Activated naive CD4-positive, alpha-beta T cell treated with anti-CD3 and anti-CD28 coated beads, Interleukin-2, amount 10 ng/mL, durations not matched to agents 7 days and 5 days (primary cell): ENCODE measurements around the gene SLAMF6.
A peak's percentile ranks its signal among the peaks of the same experiment; 100 is the strongest.
"Not testable (repeated sequence)": the region's sequence is repeated elsewhere in the genome, so short reads cannot be mapped to it uniquely, and the experiment has no call there.

Source experiments
- CTCF ChIA-PET: fragments of 350-600 bp; sonication (Branson Sonifier 250); formaldehyde crosslinking; loops from one replicate; lab custom pipeline; 2021; ENCODE audit warnings: antibody characterized with exemption; lab: Charles Lee
- DNase-seq: peaks from one replicate; pipeline ENCODE4 v3.0.0-alpha.2; 2020
- H3K27ac Mint-ChIP-seq: one replicate; pipeline ENCODE4 v1.8.0; 2021; ENCODE audit warnings: mild to moderate bottlenecking, moderate library complexity, mixed read lengths
- H3K27me3 Mint-ChIP-seq: one replicate; pipeline ENCODE4 v1.8.0; 2021; ENCODE audit warnings: mild to moderate bottlenecking, mixed read lengths
- H3K36me3 Mint-ChIP-seq: one replicate; pipeline ENCODE4 v1.8.0; 2021; ENCODE audit warnings: mixed read lengths
- H3K4me1 Mint-ChIP-seq: one replicate; pipeline ENCODE4 v1.8.0; 2021; ENCODE audit warnings: mixed read lengths
- H3K4me3 Mint-ChIP-seq: one replicate; pipeline ENCODE4 v1.8.0; 2021; ENCODE audit warnings: mild to moderate bottlenecking, moderate library complexity, mixed read lengths
- H3K9me3 Mint-ChIP-seq: one replicate; pipeline ENCODE4 v1.8.0; 2021; ENCODE audit warnings: mixed read lengths

SLAMF6 gene

GRCh38 chr1:160486453-160486852, 36.6 kb downstream of the SLAMF6 start:
- DNase-seq, result no peak
- H3K36me3 Mint-ChIP-seq, result peaks cover 51% of the 10 kb centered on the region
- no peak overlapping the region for H3K4me3 Mint-ChIP-seq
- H3K4me1 Mint-ChIP-seq, result peaks cover 5% of the 10 kb centered on the region
- CTCF ChIA-PET, result no interaction called here
- no peaks in the 10 kb centered on the region for H3K27me3 Mint-ChIP-seq
- no peak overlapping the region for H3K27ac Mint-ChIP-seq
- H3K9me3 Mint-ChIP-seq, result peaks cover 9% of the 10 kb centered on the region

GRCh38 chr1:160483505-160484185, 39.4 kb downstream of the SLAMF6 start:
- no peak for DNase-seq
- CTCF ChIA-PET, result interaction anchor here (1.2 to 2.0 kb wide), 4 partner anchors 11 to 123 kb away, joined by 3 to 6 read pairs (median 6); no protein-coding TSS in a partner anchor
- Mint-ChIP-seq H3K36me3 (peaks cover 46% of the 10 kb centered on the region), H3K4me3 (no peak overlapping the region), H3K4me1 (peaks cover 16% of the 10 kb centered on the region), H3K27me3 (no peaks in the 10 kb centered on the region), H3K27ac (no peak overlapping the region), H3K9me3 (peaks cover 28% of the 10 kb centered on the region)

GRCh38 chr1:160481979-160482596, 41.0 kb downstream of the SLAMF6 start:
- CTCF ChIA-PET, result no interaction called here
- Mint-ChIP-seq H3K27ac (no peak overlapping the region), H3K27me3 (no peaks in the 10 kb centered on the region), H3K9me3 (peaks cover 32% of the 10 kb centered on the region), H3K36me3 (peaks cover 50% of the 10 kb centered on the region), H3K4me3 (no peak overlapping the region), H3K4me1 (peaks cover 16% of the 10 kb centered on the region)
- no peak for DNase-seq

GRCh38 chr1:160480781-160481180, 42.3 kb downstream of the SLAMF6 start:
- not testable (repeated sequence) for H3K27me3 Mint-ChIP-seq, H3K4me3 Mint-ChIP-seq, H3K27ac Mint-ChIP-seq
- peak; percentile 41 for DNase-seq
- CTCF ChIA-PET, result interaction anchor here (0.5 kb wide), 1 partner anchor 38 kb away, joined by 3 read pairs; no protein-coding TSS in a partner anchor
- peaks cover 32% of the 10 kb centered on the region for H3K9me3 Mint-ChIP-seq
- peaks cover 16% of the 10 kb centered on the region for H3K4me1 Mint-ChIP-seq
- peaks cover 37% of the 10 kb centered on the region for H3K36me3 Mint-ChIP-seq

GRCh38 chr1:160479091-160479490, 44.0 kb downstream of the SLAMF6 start:
- H3K27me3 Mint-ChIP-seq, DNase-seq, H3K4me3 Mint-ChIP-seq, H3K27ac Mint-ChIP-seq, CTCF ChIA-PET: not testable (repeated sequence)
- peaks cover 16% of the 10 kb centered on the region for H3K4me1 Mint-ChIP-seq
- H3K36me3 Mint-ChIP-seq, result peaks cover 28% of the 10 kb centered on the region
- H3K9me3 Mint-ChIP-seq, result peaks cover 32% of the 10 kb centered on the region

GRCh38 chr1:160474392-160475242, 48.4 kb downstream of the SLAMF6 start:
- Mint-ChIP-seq H3K36me3 (peaks cover 12% of the 10 kb centered on the region), H3K27me3 (no peaks in the 10 kb centered on the region), H3K4me3 (no peak overlapping the region), H3K4me1 (no peaks in the 10 kb centered on the region), H3K9me3 (peaks cover 10% of the 10 kb centered on the region), H3K27ac (no peak overlapping the region)
- CTCF ChIA-PET, result interaction anchor here (0.7 to 1.7 kb wide), 4 partner anchors 11 to 49 kb away, joined by 3 to 4 read pairs (median 3); no protein-coding TSS in a partner anchor
- DNase-seq, result no peak

GRCh38 chr1:160472112-160472511, 50.9 kb downstream of the SLAMF6 start:
- peaks cover 8% of the 10 kb centered on the region for H3K4me1 Mint-ChIP-seq
- H3K27me3 Mint-ChIP-seq, result no peaks in the 10 kb centered on the region
- H3K36me3 Mint-ChIP-seq, result no peaks in the 10 kb centered on the region
- no peak for DNase-seq
- H3K27ac Mint-ChIP-seq, result no peak overlapping the region
- H3K4me3 Mint-ChIP-seq, result no peak overlapping the region
- CTCF ChIA-PET, result interaction anchor here (1.7 kb wide), 1 partner anchor 13 kb away, joined by 5 read pairs; no protein-coding TSS in a partner anchor
- no peaks in the 10 kb centered on the region for H3K9me3 Mint-ChIP-seq

GRCh38 chr1:160471253-160471652, 51.8 kb downstream of the SLAMF6 start:
- Mint-ChIP-seq H3K27me3 (no peaks in the 10 kb centered on the region), H3K36me3 (no peaks in the 10 kb centered on the region), H3K4me1 (peaks cover 17% of the 10 kb centered on the region), H3K9me3 (no peaks in the 10 kb centered on the region), H3K27ac (no peak overlapping the region), H3K4me3 (no peak overlapping the region)
- CTCF ChIA-PET, result interaction anchor here (1.1 to 2.1 kb wide), 6 partner anchors 10 to 135 kb away, joined by 3 to 11 read pairs (median 6); no protein-coding TSS in a partner anchor
- no peak for DNase-seq

- no peaks in the 10 kb centered on the region for H3K27me3 Mint-ChIP-seq
- no peaks in the 10 kb centered on the region for H3K9me3 Mint-ChIP-seq
- DNase-seq, result no peak
- no peaks in the 10 kb centered on the region for H3K36me3 Mint-ChIP-seq
- H3K4me3 Mint-ChIP-seq, result no peak overlapping the region
- H3K27ac Mint-ChIP-seq, result no peak overlapping the region
- CTCF ChIA-PET, result interaction anchor here (1.2 to 1.9 kb wide), 3 partner anchors 12 to 56 kb away, joined by 3 to 5 read pairs (median 3); no protein-coding TSS in a partner anchor
- peaks cover 41% of the 10 kb centered on the region for H3K4me1 Mint-ChIP-seq
These were observed 55.5 kb downstream of the SLAMF6 start for GRCh38 chr1:160467576-160467975.

- H3K27ac Mint-ChIP-seq, result no peak overlapping the region
- H3K4me1 Mint-ChIP-seq, result peaks cover 44% of the 10 kb centered on the region
- H3K4me3 Mint-ChIP-seq, result no peak overlapping the region
- no peaks in the 10 kb centered on the region for H3K27me3 Mint-ChIP-seq
- no peaks in the 10 kb centered on the region for H3K36me3 Mint-ChIP-seq
- DNase-seq, result no peak
- no peaks in the 10 kb centered on the region for H3K9me3 Mint-ChIP-seq
- CTCF ChIA-PET, result interaction anchor here (0.9 kb wide), 1 partner anchor 152 kb away, joined by 3 read pairs; no protein-coding TSS in a partner anchor
These were observed 56.1 kb downstream of the SLAMF6 start for GRCh38 chr1:160466961-160467360.

- Mint-ChIP-seq H3K9me3 (no peaks in the 10 kb centered on the region), H3K4me1 (peaks cover 59% of the 10 kb centered on the region), H3K27ac (no peak overlapping the region), H3K27me3 (no peaks in the 10 kb centered on the region), H3K36me3 (no peaks in the 10 kb centered on the region), H3K4me3 (no peak overlapping the region)
- no peak for DNase-seq
- CTCF ChIA-PET, result interaction anchor here (1.3 to 1.4 kb wide), 2 partner anchors 10 to 76 kb away, joined by 3 read pairs; no protein-coding TSS in a partner anchor
These were observed 57.9 kb downstream of the SLAMF6 start for GRCh38 chr1:160465123-160465522.

GRCh38 chr1:160460683-160461287, 62.3 kb downstream of the SLAMF6 start:
- no peak for DNase-seq
- Mint-ChIP-seq H3K9me3 (no peaks in the 10 kb centered on the region), H3K27ac (peak overlapping the region; percentile 86), H3K4me1 (peaks cover 62% of the 10 kb centered on the region), H3K4me3 (peak overlapping the region; percentile 42), H3K36me3 (no peaks in the 10 kb centered on the region), H3K27me3 (no peaks in the 10 kb centered on the region)
- CTCF ChIA-PET, result interaction anchor here (1.8 kb wide), 1 partner anchor 10 kb away, joined by 6 read pairs; no protein-coding TSS in a partner anchor

GRCh38 chr1:160460214-160460642, 62.8 kb downstream of the SLAMF6 start:
- peaks cover 63% of the 10 kb centered on the region for H3K4me1 Mint-ChIP-seq
- no peaks in the 10 kb centered on the region for H3K9me3 Mint-ChIP-seq
- H3K4me3 Mint-ChIP-seq, result peak overlapping the region; percentile 42
- H3K36me3 Mint-ChIP-seq, result no peaks in the 10 kb centered on the region
- DNase-seq, result no peak
- H3K27me3 Mint-ChIP-seq, result no peaks in the 10 kb centered on the region
- CTCF ChIA-PET, result interaction anchor here (1.8 kb wide), 1 partner anchor 10 kb away, joined by 6 read pairs; no protein-coding TSS in a partner anchor
- peak overlapping the region; percentile 86 for H3K27ac Mint-ChIP-seq
